LoVo (cell line): ENCODE measurements around the gene FMO5.
"Not testable (repeated sequence)": the region's sequence is repeated elsewhere in the genome, so short reads cannot be mapped to it uniquely, and the experiment has no call there.

Experiments used
- DNase-seq: peaks from one replicate; pipeline ENCODE4 v3.0.0-alpha.2; 2016; ENCODE audit warnings: low spot score

FMO5 gene

GRCh38 chr1:147238925-147239820 lies 14.0 kb upstream of the FMO5 start:
- no peak for DNase-seq

GRCh38 chr1:147238053-147238902 lies 13.1 kb upstream of the FMO5 start:
- peak; percentile 67 for DNase-seq

GRCh38 chr1:147236959-147237791 lies 12.0 kb upstream of the FMO5 start:
- peak; percentile 51 for DNase-seq

- DNase-seq: no peak
These were observed 11.3 kb upstream of the FMO5 start for GRCh38 chr1:147236448-147236847.

GRCh38 chr1:147235822-147236221 lies 10.7 kb upstream of the FMO5 start:
- no peak for DNase-seq

GRCh38 chr1:147233903-147234302 lies 8.8 kb upstream of the FMO5 start:
- DNase-seq: not testable (repeated sequence)

GRCh38 chr1:147231032-147231431 lies 5.9 kb upstream of the FMO5 start:
- not testable (repeated sequence) for DNase-seq

GRCh38 chr1:147223740-147224615 lies 1.2 kb downstream of the FMO5 start:
- no peak for DNase-seq

GRCh38 chr1:147218606-147219005 lies 6.5 kb downstream of the FMO5 start:
- no peak for DNase-seq

- DNase-seq: no peak
These were observed 8.0 kb downstream of the FMO5 start for GRCh38 chr1:147217141-147217540.

- no peak for DNase-seq
These were observed 9.0 kb downstream of the FMO5 start for GRCh38 chr1:147216124-147216523.

- DNase-seq: no peak
These were observed 9.6 kb downstream of the FMO5 start for GRCh38 chr1:147215540-147215916.

- DNase-seq: peak; percentile 52
These were observed 10.1 kb downstream of the FMO5 start for GRCh38 chr1:147214842-147215539.

- no peak for DNase-seq
These were observed 10.8 kb downstream of the FMO5 start for GRCh38 chr1:147214325-147214724.

- no peak for DNase-seq
These were observed 11.9 kb downstream of the FMO5 start for GRCh38 chr1:147213271-147213670.

- DNase-seq: no peak
These were observed 13.6 kb downstream of the FMO5 start for GRCh38 chr1:147211577-147211976.

GRCh38 chr1:147210987-147211386 lies 14.2 kb downstream of the FMO5 start:
- DNase-seq: no peak

GRCh38 chr1:147209825-147210821 lies 15.0 kb downstream of the FMO5 start:
- no peak for DNase-seq

- DNase-seq: no peak
These were observed 16.5 kb downstream of the FMO5 start for GRCh38 chr1:147208619-147209018.
